Mesenchymal stem cell (in vitro differentiated cells and primary cell): ENCODE results near the gene NMRK2.
A peak's percentile ranks its signal among the peaks of the same experiment; 100 is the strongest.

ENCODE experiments used
- DNase-seq: peaks from one replicate; pipeline ENCODE4 v3.0.0-alpha.2; 2013
- H2AFZ ChIP-seq: one replicate; pipeline ENCODE4 v1.6.1; 2013; ENCODE audit warnings: low read depth, mild to moderate bottlenecking, control low read depth, inconsistent platforms, low read length, moderate library complexity
- H2AK5ac ChIP-seq: 2 replicates; pipeline ENCODE4 v1.6.1; 2013; ENCODE audit warnings: low read length, moderate library complexity, mild to moderate bottlenecking, inconsistent platforms; ENCODE audit not compliant: severe bottlenecking
- H2BK120ac ChIP-seq: one replicate; pipeline ENCODE4 v1.6.1; 2013; ENCODE audit warnings: low read depth, mild to moderate bottlenecking, inconsistent platforms, low read length, moderate library complexity
- H2BK12ac ChIP-seq, 2 experiments: one replicate each; pipeline ENCODE4 v1.6.1; 2013; ENCODE audit warnings: inconsistent platforms in 2 of 2, low read length in 2 of 2, mild to moderate bottlenecking in 2 of 2, moderate library complexity in 2 of 2, control low read depth in 1 of 2
- H2BK15ac ChIP-seq: one replicate; pipeline ENCODE4 v1.6.1; 2013; ENCODE audit warnings: mild to moderate bottlenecking, low read depth, inconsistent platforms; ENCODE audit not compliant: poor library complexity, severe bottlenecking
- H2BK5ac ChIP-seq: 2 replicates; pipeline ENCODE4 v1.6.1; 2013; ENCODE audit warnings: low read depth, mild to moderate bottlenecking, low read length, control low read depth, inconsistent platforms; ENCODE audit not compliant: poor library complexity, severe bottlenecking
- H3K14ac ChIP-seq, 2 experiments: one replicate each; pipeline ENCODE4 v1.6.1; 2013; ENCODE audit warnings: inconsistent platforms in 2 of 2, low read length in 2 of 2, control low read depth in 1 of 2, mild to moderate bottlenecking in 1 of 2, moderate library complexity in 1 of 2
- H3K18ac ChIP-seq, 2 experiments: one replicate each; pipeline ENCODE4 v1.6.1; 2013; ENCODE audit warnings: inconsistent platforms in 2 of 2, low read length in 2 of 2, control low read depth in 1 of 2, low read depth in 1 of 2, mild to moderate bottlenecking in 1 of 2
- H3K23ac ChIP-seq, 2 experiments: one replicate each; pipeline ENCODE4 v1.6.1; 2013; ENCODE audit warnings: inconsistent platforms in 2 of 2, low read length in 2 of 2, mild to moderate bottlenecking in 2 of 2, moderate library complexity in 2 of 2, control low read depth in 1 of 2
- H3K27ac ChIP-seq: 2 replicates; pipeline ENCODE4 v1.5.1; 2013; ENCODE audit warnings: mild to moderate bottlenecking, moderate library complexity, low read length, control low read depth, inconsistent platforms; ENCODE audit not compliant: poor library complexity, severe bottlenecking
- H3K27me3 ChIP-seq, 2 experiments: 2 replicates each; pipeline versions ENCODE4 v1.6.1 to v1.7.0; 2013; ENCODE audit warnings: low read length in 2 of 2, mild to moderate bottlenecking in 2 of 2, moderate library complexity in 2 of 2, control low read depth in 1 of 2, inconsistent platforms in 1 of 2; ENCODE audit not compliant: control insufficient read depth in 1 of 2, insufficient read depth in 1 of 2
- H3K36me3 ChIP-seq, 2 experiments: 2 replicates each; pipeline versions ENCODE4 v1.6.1 to v1.7.0; 2013; ENCODE audit warnings: low read length in 2 of 2, control low read depth in 1 of 2, inconsistent platforms in 1 of 2, low read depth in 1 of 2, mild to moderate bottlenecking in 1 of 2; ENCODE audit not compliant: insufficient read depth in 2 of 2, control insufficient read depth in 1 of 2
- H3K4ac ChIP-seq, 2 experiments: one replicate each; pipeline ENCODE4 v1.6.1; 2013; ENCODE audit warnings: inconsistent platforms in 2 of 2, low read length in 2 of 2, mild to moderate bottlenecking in 2 of 2, moderate library complexity in 2 of 2, control low read depth in 1 of 2, low read depth in 1 of 2
- H3K4me1 ChIP-seq: 2 replicates; pipeline ENCODE4 v1.6.1; 2013; ENCODE audit warnings: low read depth, low read length, control low read depth; ENCODE audit not compliant: control insufficient read depth, insufficient read depth
- H3K4me2 ChIP-seq: 2 replicates; pipeline ENCODE4 v1.6.1; 2013; ENCODE audit warnings: low read length, mild to moderate bottlenecking, inconsistent platforms; ENCODE audit not compliant: poor library complexity, severe bottlenecking
- H3K4me3 ChIP-seq, 2 experiments: 2 replicates each; pipeline versions ENCODE4 v1.5.1 to v1.7.0; 2013; ENCODE audit warnings: low read length in 2 of 2, mild to moderate bottlenecking in 2 of 2, control low read depth in 1 of 2, low read depth in 1 of 2; ENCODE audit not compliant: insufficient read depth in 1 of 2
- H3K79me1 ChIP-seq: replicated peaks from 2 replicates; pipeline ENCODE4 v1.6.1; 2013; ENCODE audit warnings: mild to moderate bottlenecking, control low read depth, low read length, inconsistent platforms; ENCODE audit not compliant: poor library complexity, severe bottlenecking
- H3K9ac ChIP-seq: 2 replicates; pipeline ENCODE4 v1.7.0; 2013; ENCODE audit warnings: mild to moderate bottlenecking, low read length, moderate library complexity
- H3K9me3 ChIP-seq: 2 replicates; pipeline ENCODE4 v1.7.0; 2013; ENCODE audit warnings: mild to moderate bottlenecking, low read length; ENCODE audit not compliant: control insufficient read depth
- H4K8ac ChIP-seq: one replicate; pipeline ENCODE4 v1.6.1; 2013; ENCODE audit warnings: inconsistent platforms, mild to moderate bottlenecking, low read length, moderate library complexity
- H4K91ac ChIP-seq: one replicate; pipeline ENCODE4 v1.6.1; 2013; ENCODE audit warnings: mild to moderate bottlenecking, low read length, inconsistent platforms
- WGBS: methylation state at CpG from one replicate; pipeline ENCODE4 v1.1.7; 2013; ENCODE audit warnings: mixed read lengths; 5-methylcytosine and 5-hydroxymethylcytosine counted together

The NMRK2 gene

GRCh38 chr19:3985643-3986259 is 52.9 kb downstream of the NMRK2 start:
- 8% methylated on average over 10 of the region's 19 CpGs for WGBS
- Histone ChIP-seq H3K27ac (no peak overlapping the region), H3K27me3 (no peaks in the 10 kb centered on the region), H3K4me2 (peak overlapping the region; percentile 78), H3K4me1 (peaks cover 32% of the 10 kb centered on the region), H2BK5ac (no peak overlapping the region), H3K14ac (no peak overlapping the region), H3K23ac (no peak overlapping the region), H3K36me3 (peaks cover 36 to 38% of the 10 kb centered on the region in 2 experiments), H2BK15ac (no peak overlapping the region), H3K18ac (no peak overlapping the region), H2AFZ (no peak overlapping the region), H3K4me3 (peak overlapping the region in 1 of 2 experiments; percentile 95), H3K9me3 (no peaks in the 10 kb centered on the region), H2AK5ac (peak overlapping the region; percentile 12), H4K91ac (no peak overlapping the region), H4K8ac (peak overlapping the region; percentile 71), H3K9ac (peak overlapping the region; percentile 96), H3K4ac (peak overlapping the region in 1 of 2 experiments; percentile 20), H2BK120ac (no peak overlapping the region), H3K79me1 (no peaks in the 10 kb centered on the region), H2BK12ac (no peak overlapping the region)
- no peak for DNase-seq

- no peak overlapping the region for H3K14ac ChIP-seq
- peak overlapping the region; percentile 77 for H3K4me2 ChIP-seq
- peak overlapping the region; percentile 57 for H2AFZ ChIP-seq
- whole genome bisulfite sequencing, result 3% methylated on average over 16 of the region's 21 CpGs
- DNase-seq, result peak; percentile 88
- no peak overlapping the region for H3K23ac ChIP-seq
- H3K4ac ChIP-seq, result no peak overlapping the region
- H2AK5ac ChIP-seq, result no peak overlapping the region
- peaks cover 29 to 31% of the 10 kb centered on the region in 2 experiments for H3K36me3 ChIP-seq
- no peak overlapping the region for H2BK120ac ChIP-seq
- H2BK12ac ChIP-seq, result peak overlapping the region in 1 of 2 experiments; percentile 34
- H3K27ac ChIP-seq, result peak overlapping the region; percentile 44
- H3K79me1 ChIP-seq, result no peaks in the 10 kb centered on the region
- H2BK15ac ChIP-seq, result no peak overlapping the region
- H3K9me3 ChIP-seq, result no peaks in the 10 kb centered on the region
- H3K4me3 ChIP-seq, result peak overlapping the region in 1 of 2 experiments; percentile 95
- no peak overlapping the region for H2BK5ac ChIP-seq
- H3K18ac ChIP-seq, result no peak overlapping the region
- H3K4me1 ChIP-seq, result peaks cover 27% of the 10 kb centered on the region
- peak overlapping the region; percentile 96 for H3K9ac ChIP-seq
- no peak overlapping the region for H4K91ac ChIP-seq
- H4K8ac ChIP-seq, result no peak overlapping the region
- H3K27me3 ChIP-seq, result no peaks in the 10 kb centered on the region
Observed at GRCh38 chr19:3986260-3987041, 53.6 kb downstream of the NMRK2 start.

DNA sequence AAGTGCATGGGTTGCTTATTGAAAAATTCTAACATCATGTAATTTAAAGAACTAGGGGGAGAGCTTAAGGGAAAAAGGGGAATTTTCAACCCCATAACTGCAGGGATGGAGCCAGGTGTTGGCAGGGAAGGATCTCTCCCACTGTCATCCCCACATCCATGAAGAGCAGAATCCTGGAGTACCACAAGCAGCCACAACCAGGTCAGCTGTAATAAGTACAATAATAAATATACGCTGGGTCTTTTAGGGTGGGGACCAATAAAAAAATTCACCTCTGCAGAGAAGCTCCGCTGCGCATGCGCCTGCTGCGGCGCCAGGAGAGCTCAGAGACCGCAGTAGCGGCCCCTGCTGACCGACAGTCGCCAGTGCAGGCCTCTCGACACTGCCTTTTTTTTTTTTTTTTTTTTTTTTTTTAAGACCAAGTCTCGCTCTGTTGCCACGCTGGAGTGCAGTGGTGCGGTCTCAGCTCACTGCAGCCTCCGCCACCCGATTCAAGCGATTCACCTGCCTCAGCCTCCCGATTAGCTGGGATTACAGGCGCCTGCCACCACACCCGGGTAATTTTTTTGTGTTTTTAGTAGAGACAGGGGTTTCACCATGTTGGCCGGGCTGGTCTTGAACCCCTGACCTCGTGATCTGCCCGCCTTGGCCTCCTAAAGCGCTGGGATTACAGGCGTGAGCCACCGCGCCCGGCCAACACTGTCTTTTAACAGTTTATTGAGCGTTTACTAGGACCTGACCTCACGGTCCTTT is 54.9 kb downstream of the NMRK2 start:
- Histone ChIP-seq H2BK120ac (no peak overlapping the region), H3K27me3 (no peaks in the 10 kb centered on the region), H3K36me3 (peaks cover 16 to 17% of the 10 kb centered on the region in 2 experiments), H3K23ac (no peak overlapping the region), H3K4me3 (peak overlapping the region in 1 of 2 experiments; percentile 95), H3K27ac (no peak overlapping the region), H3K4me1 (peaks cover 18% of the 10 kb centered on the region), H2AK5ac (no peak overlapping the region), H3K4ac (no peak overlapping the region), H3K18ac (no peak overlapping the region), H3K9ac (peak overlapping the region; percentile 96), H3K9me3 (no peaks in the 10 kb centered on the region), H2AFZ (peak overlapping the region; percentile 19), H2BK15ac (peak overlapping the region; percentile 52), H2BK12ac (peak overlapping the region in 1 of 2 experiments; percentile 24), H4K91ac (no peak overlapping the region), H3K4me2 (no peak overlapping the region), H2BK5ac (no peak overlapping the region), H3K79me1 (no peaks in the 10 kb centered on the region), H3K14ac (no peak overlapping the region), H4K8ac (no peak overlapping the region)
- 15% methylated on average over 27 of the region's 30 CpGs for WGBS
- peak; percentile 83 for DNase-seq

DNA sequence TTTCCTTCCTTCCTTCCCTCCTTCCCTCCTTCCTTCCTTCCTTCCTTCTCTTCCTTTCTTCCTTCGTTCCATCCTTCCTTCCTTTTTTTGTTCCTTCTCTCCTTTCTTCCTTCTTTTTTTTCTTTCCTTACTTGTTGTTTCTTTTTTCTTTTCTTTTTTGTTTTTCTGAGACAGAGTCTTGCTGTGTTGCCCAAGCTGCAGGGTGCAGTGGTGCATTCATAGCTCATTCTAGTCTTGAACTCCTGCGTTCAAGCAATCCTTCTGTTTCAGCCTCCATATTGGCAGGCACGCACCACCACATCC is 57.9 kb downstream of the NMRK2 start:
- H2BK5ac ChIP-seq, result no peak overlapping the region
- peak overlapping the region; percentile 2 for H4K8ac ChIP-seq
- H4K91ac ChIP-seq, result no peak overlapping the region
- H2BK15ac ChIP-seq, result no peak overlapping the region
- peaks cover 9% of the 10 kb centered on the region for H3K4me1 ChIP-seq
- no peak overlapping the region for H2BK120ac ChIP-seq
- H3K27me3 ChIP-seq, result no peaks in the 10 kb centered on the region
- no peak overlapping the region for H2BK12ac ChIP-seq
- DNase-seq, result no peak
- H3K27ac ChIP-seq, result no peak overlapping the region
- no peak overlapping the region for H3K4me2 ChIP-seq
- no peak overlapping the region for H3K14ac ChIP-seq
- H3K79me1 ChIP-seq, result no peaks in the 10 kb centered on the region
- H3K18ac ChIP-seq, result no peak overlapping the region
- no peaks in the 10 kb centered on the region for H3K36me3 ChIP-seq
- H3K4ac ChIP-seq, result no peak overlapping the region
- H2AK5ac ChIP-seq, result no peak overlapping the region
- no peak overlapping the region for H2AFZ ChIP-seq
- H3K4me3 ChIP-seq, result no peak overlapping the region
- no peak overlapping the region for H3K9ac ChIP-seq
- H3K9me3 ChIP-seq, result no peaks in the 10 kb centered on the region
- no peak overlapping the region for H3K23ac ChIP-seq
- WGBS, result 93% methylated on average over 3 of the region's 3 CpGs
